Esophagus squamous epithelium (tissue), 5 donors: Measurements from ENCODE around the gene FBXW11. TPM values are rescaled to one million over a fixed set of nuclear protein-coding genes. Genes with fewer than 3 reads are reported as not detected.

Source experiments
- DNase-seq: peaks from one replicate; lab custom pipeline; 2025; lab: John Stamatoyannopoulos, UW
- H3K27ac ChIP-seq, 4 donors: fragments of 200-600 bp; sonication (generic); one replicate each; pipeline ENCODE4 v1.5.1; 2016 to 2019; ENCODE audit warnings: mild to moderate bottlenecking in 1 of 4
- H3K27me3 ChIP-seq, 4 donors: fragments of 200-600 bp; sonication (generic); 1 replicate in 3 of 4; 2 replicates in 1 of 4; pipeline versions ENCODE4 v1.5.1 to v1.6.0; 2017 to 2021; ENCODE audit warnings: antibody characterized with exemption in 1 of 4
- H3K36me3 ChIP-seq, 3 donors: fragments of 200-600 bp; sonication (generic); one replicate each; pipeline ENCODE4 v1.5.1; 2016 to 2019
- H3K4me1 ChIP-seq, 3 donors: fragments of 200-600 bp; sonication (generic); one replicate each; pipeline ENCODE4 v1.5.1; 2017 to 2019
- H3K4me3 ChIP-seq, 4 donors: fragments of 200-600 bp; sonication (generic); 1 replicate in 3 of 4; 2 replicates in 1 of 4; pipeline ENCODE4 v1.5.1; 2016 to 2019; ENCODE audit warnings: mild to moderate bottlenecking in 2 of 4, moderate library complexity in 1 of 4
- H3K9me3 ChIP-seq, 3 donors: fragments of 200-600 bp; sonication (generic); one replicate each; pipeline ENCODE4 v1.5.1; 2016 to 2019
- POLR2A ChIP-seq, 4 donors: fragments of 450-650 bp; IDR thresholded peaks; one replicate each; pipeline ENCODE4 v1.6.1; 2017; ENCODE audit warnings: antibody characterized with exemption in 4 of 4, mild to moderate bottlenecking in 4 of 4, moderate library complexity in 3 of 4
- WGBS, 2 donors: methylation state at CpG; one replicate each; pipeline ENCODE4 v1.1.5; 2018; 5-methylcytosine and 5-hydroxymethylcytosine counted together
- intact Hi-C: fragments of 100-400 bp; cut with DNase I; formaldehyde crosslinking; loops from one replicate; pipeline ENCODE4 v1.15.0; 2022
- total RNA-seq, 4 donors: library from RNA; depleted of rRNA; stranded (reverse); fragments of >200 nt; gene quantifications; one replicate each; pipeline ENCODE4 v1.1.0, GENCODE V29; 2016
- TF ChIP-seq, protein P1 (sequence below), 6 experiments: fragments of 450-650 bp in 4 of 6; fragments of 200-600 bp in 2 of 6; sonication (generic) in 2 of 6; IDR thresholded peaks; one replicate each; pipeline ENCODE4 v1.5.1; 2016 to 2019; ENCODE audit warnings: antibody characterized with exemption in 6 of 6, mild to moderate bottlenecking in 4 of 6, moderate library complexity in 4 of 6
- donor health status: DM: yes; HTN: yes; CAD: no.

FBXW11 gene
- total RNA-seq, 4 donors from 2014 or later: 43.5 to 63.2 (median 49.0) TPM

DNA sequence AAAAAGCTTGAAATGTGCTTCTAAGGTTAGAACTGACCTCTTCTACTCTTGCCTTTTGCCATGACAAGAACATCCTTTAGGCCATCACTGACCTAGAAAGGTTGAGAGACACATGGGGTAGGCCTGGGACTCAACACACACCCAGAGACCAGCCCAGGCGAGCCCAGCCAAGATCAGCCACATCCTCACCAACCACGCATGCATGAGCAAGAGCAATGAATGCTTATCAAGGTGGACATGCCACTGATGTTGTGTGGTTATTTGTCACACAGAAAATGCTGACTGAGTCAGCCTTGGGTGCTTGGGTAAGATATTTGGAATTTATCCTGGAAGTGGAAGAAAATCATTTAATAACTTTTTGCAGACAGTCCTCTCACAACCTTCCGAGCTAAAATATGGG lies 181.4 kb downstream of the FBXW11 start:
- peaks cover 0 to 5% (median 0%) of the 10 kb centered on the region in 4 donors for H3K27me3 ChIP-seq
- H3K27ac ChIP-seq: no peak overlapping the region
- H3K4me3 ChIP-seq: no peak overlapping the region
- intact Hi-C loops: no loop called here
- no peaks in the 10 kb centered on the region for H3K36me3 ChIP-seq
- no peaks in the 10 kb centered on the region for H3K4me1 ChIP-seq
- TF ChIP-seq POLR2A (IDR thresholded peaks at IDR 0.05): no peak
- TF ChIP-seq, protein P1, sequence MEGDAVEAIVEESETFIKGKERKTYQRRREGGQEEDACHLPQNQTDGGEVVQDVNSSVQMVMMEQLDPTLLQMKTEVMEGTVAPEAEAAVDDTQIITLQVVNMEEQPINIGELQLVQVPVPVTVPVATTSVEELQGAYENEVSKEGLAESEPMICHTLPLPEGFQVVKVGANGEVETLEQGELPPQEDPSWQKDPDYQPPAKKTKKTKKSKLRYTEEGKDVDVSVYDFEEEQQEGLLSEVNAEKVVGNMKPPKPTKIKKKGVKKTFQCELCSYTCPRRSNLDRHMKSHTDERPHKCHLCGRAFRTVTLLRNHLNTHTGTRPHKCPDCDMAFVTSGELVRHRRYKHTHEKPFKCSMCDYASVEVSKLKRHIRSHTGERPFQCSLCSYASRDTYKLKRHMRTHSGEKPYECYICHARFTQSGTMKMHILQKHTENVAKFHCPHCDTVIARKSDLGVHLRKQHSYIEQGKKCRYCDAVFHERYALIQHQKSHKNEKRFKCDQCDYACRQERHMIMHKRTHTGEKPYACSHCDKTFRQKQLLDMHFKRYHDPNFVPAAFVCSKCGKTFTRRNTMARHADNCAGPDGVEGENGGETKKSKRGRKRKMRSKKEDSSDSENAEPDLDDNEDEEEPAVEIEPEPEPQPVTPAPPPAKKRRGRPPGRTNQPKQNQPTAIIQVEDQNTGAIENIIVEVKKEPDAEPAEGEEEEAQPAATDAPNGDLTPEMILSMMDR (IDR thresholded peaks at IDR 0.05): no peak
- no peaks in the 10 kb centered on the region for H3K9me3 ChIP-seq
- 76 to 78% methylated on average over 2 to 3 of the region's 3 CpGs for WGBS, 2 donors
- DNase-seq: no peak

DNA sequence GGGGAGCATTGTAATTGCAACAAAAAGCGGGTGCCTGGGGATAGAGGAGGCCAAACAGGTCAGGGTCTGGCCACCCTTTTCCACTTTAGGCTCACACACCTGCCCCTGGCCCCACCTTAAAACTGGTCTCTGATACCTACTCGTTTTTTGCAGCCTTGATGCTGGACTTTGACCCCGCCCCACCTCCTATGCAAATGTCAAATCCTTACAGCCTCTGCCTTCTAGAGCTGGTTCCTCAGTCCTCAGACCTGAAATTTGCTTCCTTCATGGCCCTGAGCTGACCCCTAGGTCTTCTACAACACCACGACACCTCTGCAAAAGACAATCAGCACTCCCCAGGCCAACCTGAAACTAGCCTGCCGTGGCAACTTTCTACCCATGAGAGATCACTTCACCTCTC lies 183.2 kb downstream of the FBXW11 start:
- TF ChIP-seq, protein P1 (IDR thresholded peaks at IDR 0.05): no peak
- TF ChIP-seq POLR2A (IDR thresholded peaks at IDR 0.05): no peak
- 54 to 64% methylated on average over 5 of the region's 5 CpGs for WGBS, 2 donors
- H3K27ac ChIP-seq: no peak overlapping the region
- H3K9me3 ChIP-seq: no peaks in the 10 kb centered on the region
- no peak overlapping the region for H3K4me3 ChIP-seq
- intact Hi-C loops: no loop called here
- no peak for DNase-seq
- no peaks in the 10 kb centered on the region for H3K36me3 ChIP-seq
- H3K27me3 ChIP-seq: peaks cover 0 to 5% (median 0%) of the 10 kb centered on the region in 4 donors
- H3K4me1 ChIP-seq: no peaks in the 10 kb centered on the region

DNA sequence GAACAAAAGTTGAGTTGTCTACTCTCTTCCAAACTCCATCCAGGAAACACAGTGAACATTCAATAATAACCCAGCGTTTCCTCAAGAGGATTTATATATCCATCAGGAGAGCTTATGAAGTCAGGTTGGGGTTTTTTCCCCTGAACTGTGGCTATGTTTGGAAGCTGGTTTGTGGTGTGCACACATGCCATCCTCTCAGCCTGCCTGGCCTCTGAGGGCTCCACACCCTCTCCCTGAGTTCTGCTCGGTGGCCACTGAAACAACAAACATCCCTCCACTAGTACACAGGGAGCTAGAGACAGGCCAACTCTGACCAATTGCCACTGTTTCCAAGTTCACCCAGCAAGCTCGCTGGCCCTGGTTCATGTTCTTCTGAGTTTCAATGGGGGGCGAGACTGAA lies 185.2 kb downstream of the FBXW11 start:
- H3K36me3 ChIP-seq: no peaks in the 10 kb centered on the region
- TF ChIP-seq, protein P1 (IDR thresholded peaks at IDR 0.05): no peak
- no peak for TF ChIP-seq POLR2A (IDR thresholded peaks at IDR 0.05)
- H3K4me1 ChIP-seq: no peaks in the 10 kb centered on the region
- peaks cover 0 to 5% (median 0%) of the 10 kb centered on the region in 4 donors for H3K27me3 ChIP-seq
- no peaks in the 10 kb centered on the region for H3K9me3 ChIP-seq
- WGBS, 2 donors: 68 to 93% methylated on average over 2 to 4 of the region's 4 CpGs
- no peak for DNase-seq
- no peak overlapping the region for H3K4me3 ChIP-seq
- H3K27ac ChIP-seq: no peak overlapping the region
- intact Hi-C loops: no loop called here

DNA sequence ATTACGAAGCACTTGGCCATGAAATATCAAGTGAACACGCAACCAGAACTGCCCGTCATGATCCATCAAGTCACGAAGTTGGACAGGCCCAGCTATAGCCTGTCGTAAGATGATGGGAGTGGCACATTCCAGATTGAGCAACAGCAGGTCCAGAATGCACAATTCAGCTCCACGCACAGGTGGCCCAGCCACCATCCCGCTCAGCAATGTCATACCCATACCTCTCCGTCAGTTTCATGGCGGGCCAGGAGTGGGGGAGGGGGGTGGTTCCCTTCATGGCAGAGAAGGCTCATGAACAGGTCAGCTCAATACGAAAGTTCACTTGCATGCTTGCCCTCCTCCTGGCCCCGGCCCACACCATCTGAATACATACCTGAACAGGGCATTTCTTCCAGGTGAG lies 185.9 kb downstream of the FBXW11 start:
- H3K27ac ChIP-seq: no peak overlapping the region
- TF ChIP-seq, protein P1 (IDR thresholded peaks at IDR 0.05): no peak
- TF ChIP-seq POLR2A (IDR thresholded peaks at IDR 0.05): no peak
- DNase-seq: no peak

DNA sequence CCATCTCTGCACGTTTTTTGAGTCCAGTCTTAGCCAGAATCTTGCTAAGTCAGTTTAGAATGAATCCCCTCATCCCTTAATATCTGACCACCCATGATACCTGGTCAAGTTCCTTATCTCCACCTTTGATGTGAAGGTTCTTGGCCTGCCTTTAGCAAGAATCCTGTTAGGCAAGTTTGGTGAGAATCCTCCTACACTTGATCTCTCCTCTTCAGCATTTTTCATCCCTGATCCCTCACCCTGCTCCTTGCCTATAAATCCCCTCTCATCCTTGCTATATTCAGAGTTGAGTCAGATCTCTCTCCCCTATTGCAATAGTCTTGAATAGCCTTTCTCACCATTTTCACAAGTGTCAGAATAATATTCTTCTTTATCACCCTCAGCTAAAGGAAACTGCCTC lies 189.8 kb downstream of the FBXW11 start:
- intact Hi-C loops: no loop called here
- Histone ChIP-seq H3K4me3 (no peak overlapping the region), H3K27ac (no peak overlapping the region), H3K4me1 (no peaks in the 10 kb centered on the region), H3K27me3 (no peaks in the 10 kb centered on the region), H3K9me3 (no peaks in the 10 kb centered on the region), H3K36me3 (no peaks in the 10 kb centered on the region)
- TF ChIP-seq, protein P1 (IDR thresholded peaks at IDR 0.05): no peak
- no peak for TF ChIP-seq POLR2A (IDR thresholded peaks at IDR 0.05)
- 10 to 38% methylated on average over 1 of the region's 1 CpG for WGBS, 2 donors
- no peak for DNase-seq

More for the DNA sequence above, 185.9 kb downstream of the FBXW11 start:
- H3K27me3 ChIP-seq: peaks cover 0 to 5% (median 0%) of the 10 kb centered on the region in 4 donors
- H3K9me3 ChIP-seq: no peaks in the 10 kb centered on the region
- no peaks in the 10 kb centered on the region for H3K36me3 ChIP-seq
- H3K4me1 ChIP-seq: no peaks in the 10 kb centered on the region
- H3K4me3 ChIP-seq: no peak overlapping the region
- WGBS, 2 donors: 82 to 97% methylated on average over 6 of the region's 11 CpGs
- intact Hi-C loops: no loop called here
